Measurements from ENCODE around the gene ARFIP1. TPM values are rescaled to one million over a fixed set of nuclear protein-coding genes. Genes with fewer than 3 reads are reported as not detected.
A peak's percentile ranks its signal among the peaks of the same experiment; 100 is the strongest.

ARFIP1 gene
- total RNA-seq (10 to 100 TPM in 5 of 6 donors, 1 to 10 TPM in 1; 9.4 to 20.6 (median 11.7) TPM), polyA plus RNA-seq (10 to 100 TPM in 1 of 2 donors, 1 to 10 TPM in 1; 9.2 to 11.6 TPM)

DNA sequence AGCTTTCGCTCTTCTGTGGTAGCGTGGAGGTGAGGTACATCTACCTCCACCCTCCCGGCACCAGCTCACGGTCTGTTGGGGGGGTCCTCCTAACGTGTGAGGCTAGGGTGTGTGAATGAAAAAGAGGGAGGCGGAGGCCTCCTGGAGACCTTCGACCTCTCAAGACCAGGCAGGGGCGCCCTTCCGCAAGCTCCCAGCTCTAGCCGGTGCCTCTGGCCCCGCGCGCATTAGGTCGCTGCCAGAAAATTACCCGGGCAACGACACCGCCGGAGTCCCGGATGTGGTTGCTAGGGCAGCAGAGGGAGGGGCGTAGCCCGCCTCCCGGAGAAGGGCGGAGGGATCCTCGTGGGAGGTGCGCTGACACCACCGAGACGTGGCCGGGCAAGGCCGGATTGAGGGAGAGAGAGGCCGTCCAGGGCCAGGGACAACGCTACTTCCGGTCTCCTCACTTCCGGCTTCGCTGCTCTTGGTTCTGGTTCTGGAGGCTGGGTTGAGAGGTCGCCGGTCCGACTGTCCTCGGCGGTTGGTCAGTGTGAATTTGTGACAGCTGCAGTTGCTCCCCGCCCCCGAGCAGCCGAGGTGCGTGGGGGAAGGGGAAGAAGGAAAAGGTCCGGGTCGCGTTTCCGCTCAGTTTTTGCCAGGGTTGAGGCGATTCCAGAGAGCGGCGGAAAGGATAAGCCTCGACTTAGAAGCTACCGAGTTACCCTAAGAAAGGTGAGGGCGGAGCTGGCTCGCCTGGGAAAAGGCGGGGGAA lies at the start of gene ARFIP1, which contains the start of gene TIGD4:
Gene ARFIP1 (plus strand): TSS at position 442 of the 754 bp plus-strand sequence. CDS start 49,680 bp downstream, outside the sequence.
Gene TIGD4 (minus strand): TSS at position 218 of the 754 bp plus-strand sequence. CDS start 8,726 bp downstream, outside the sequence.
- Histone ChIP-seq H3K4me1 (peaks cover 0 to 26% (median 5%) of the 10 kb centered on the region in 3 donors), H3K36me3 (no peaks in the 10 kb centered on the region), H3K4me3 (peak within 1 kb of the TSS; percentile 45 to 87 (median 61)), H3K27me3 (no peaks in the 10 kb centered on the region), H3K27ac (peak within 1 kb of the TSS; percentile 85 to 92 (median 88)), H3K9me3 (no peaks in the 10 kb centered on the region)
- intact Hi-C loops (cut with DNase I), result no loop called here
- ATAC-seq (peak; percentile 97 to 99 (median 98)), FAIRE-seq (peak; percentile 73), DNase-seq (peak; percentile 97 to 99 (median 99))
- TF ChIP-seq, protein P1, sequence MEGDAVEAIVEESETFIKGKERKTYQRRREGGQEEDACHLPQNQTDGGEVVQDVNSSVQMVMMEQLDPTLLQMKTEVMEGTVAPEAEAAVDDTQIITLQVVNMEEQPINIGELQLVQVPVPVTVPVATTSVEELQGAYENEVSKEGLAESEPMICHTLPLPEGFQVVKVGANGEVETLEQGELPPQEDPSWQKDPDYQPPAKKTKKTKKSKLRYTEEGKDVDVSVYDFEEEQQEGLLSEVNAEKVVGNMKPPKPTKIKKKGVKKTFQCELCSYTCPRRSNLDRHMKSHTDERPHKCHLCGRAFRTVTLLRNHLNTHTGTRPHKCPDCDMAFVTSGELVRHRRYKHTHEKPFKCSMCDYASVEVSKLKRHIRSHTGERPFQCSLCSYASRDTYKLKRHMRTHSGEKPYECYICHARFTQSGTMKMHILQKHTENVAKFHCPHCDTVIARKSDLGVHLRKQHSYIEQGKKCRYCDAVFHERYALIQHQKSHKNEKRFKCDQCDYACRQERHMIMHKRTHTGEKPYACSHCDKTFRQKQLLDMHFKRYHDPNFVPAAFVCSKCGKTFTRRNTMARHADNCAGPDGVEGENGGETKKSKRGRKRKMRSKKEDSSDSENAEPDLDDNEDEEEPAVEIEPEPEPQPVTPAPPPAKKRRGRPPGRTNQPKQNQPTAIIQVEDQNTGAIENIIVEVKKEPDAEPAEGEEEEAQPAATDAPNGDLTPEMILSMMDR (IDR thresholded peaks at IDR 0.05), result no peak
- 0 to 1% methylated on average over 49 to 55 of the region's 55 CpGs for WGBS, 2 donors

GRCh38 chr4:152731997-152732396 lies 47.8 kb upstream of the ARFIP1 start:
- Histone ChIP-seq H3K27me3 (no peaks in the 10 kb centered on the region), H3K36me3 (no peaks in the 10 kb centered on the region), H3K27ac (no peak overlapping the region), H3K4me3 (no peak overlapping the region), H3K9me3 (no peaks in the 10 kb centered on the region), H3K4me1 (no peaks in the 10 kb centered on the region)
- TF ChIP-seq, protein P1 (IDR thresholded peaks at IDR 0.05), result no peak
- intact Hi-C loops (cut with DNase I), result no loop called here
- ATAC-seq (no peak), FAIRE-seq (no peak), DNase-seq (no peak)
- 88 to 89% methylated on average over 2 of the region's 2 CpGs for WGBS, 2 donors

DNA sequence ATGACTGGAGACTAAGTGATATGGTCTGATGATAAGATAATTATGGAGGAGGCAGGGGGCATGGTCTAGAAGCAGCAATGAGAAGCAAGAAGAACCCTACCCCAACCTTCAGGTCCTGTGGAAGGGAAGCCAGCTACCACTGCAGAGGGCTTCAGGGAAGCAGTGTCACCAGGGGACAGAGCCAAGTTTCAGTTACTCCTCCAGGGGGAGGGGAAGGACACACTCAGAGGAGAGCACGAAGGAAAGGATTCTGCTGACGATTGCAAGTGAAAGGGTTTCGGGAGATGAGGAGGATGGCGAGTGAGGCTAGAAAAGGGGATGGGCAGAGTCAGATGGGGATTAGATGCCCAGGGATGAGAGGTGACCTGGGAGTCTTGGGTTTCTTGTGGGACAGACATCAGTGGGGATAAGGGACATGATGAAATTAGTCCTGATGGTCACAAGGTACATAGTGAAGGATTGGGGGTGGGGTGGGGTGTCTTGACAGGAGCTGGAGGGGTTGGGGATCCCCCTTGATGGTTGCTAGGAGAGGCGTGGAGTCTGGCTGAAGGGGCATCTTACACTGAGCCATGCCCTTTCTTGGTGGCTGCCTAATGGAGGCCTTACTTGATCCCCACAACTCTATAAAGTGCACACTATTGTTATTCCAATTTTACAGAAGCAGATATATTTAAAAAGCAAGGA lies 45.6 kb upstream of the ARFIP1 start:
- TF ChIP-seq, protein P1 (IDR thresholded peaks at IDR 0.05), result no peak
- FAIRE-seq (no peak), ATAC-seq (no peak), DNase-seq (no peak)
- Histone ChIP-seq H3K36me3 (no peaks in the 10 kb centered on the region), H3K27me3 (no peaks in the 10 kb centered on the region), H3K9me3 (no peaks in the 10 kb centered on the region), H3K27ac (no peak overlapping the region), H3K4me3 (no peak overlapping the region), H3K4me1 (no peaks in the 10 kb centered on the region)
- 74 to 88% methylated on average over 5 of the region's 5 CpGs for WGBS, 2 donors
- intact Hi-C loops (cut with DNase I), result no loop called here

DNA sequence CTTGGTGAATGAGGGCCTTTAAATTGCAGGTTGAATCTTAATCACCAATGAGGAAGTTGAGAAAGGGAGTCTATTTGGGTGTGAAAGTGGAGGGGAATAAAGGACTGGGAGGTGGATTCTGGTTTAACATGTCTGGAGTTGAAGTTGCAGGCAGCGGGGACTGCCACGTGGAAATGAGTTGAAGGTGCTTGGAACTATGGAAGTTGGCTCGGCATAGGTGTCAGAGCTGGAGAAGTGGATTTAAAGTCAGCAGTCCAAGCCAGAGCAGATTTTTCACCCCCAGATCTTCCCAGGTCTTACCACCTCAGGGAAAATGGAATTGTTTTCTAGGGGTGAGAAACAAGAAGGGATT lies 45.1 kb upstream of the ARFIP1 start:
- Histone ChIP-seq H3K4me3 (no peak overlapping the region), H3K36me3 (no peaks in the 10 kb centered on the region), H3K9me3 (no peaks in the 10 kb centered on the region), H3K4me1 (no peaks in the 10 kb centered on the region), H3K27me3 (no peaks in the 10 kb centered on the region), H3K27ac (no peak overlapping the region)
- intact Hi-C loops (cut with DNase I), result no loop called here
- FAIRE-seq (no peak), ATAC-seq (no peak), DNase-seq (no peak)
- TF ChIP-seq, protein P1 (IDR thresholded peaks at IDR 0.05), result no peak
- WGBS, 2 donors, result 51 to 56% methylated on average over 3 of the region's 3 CpGs
